Right atrium auricular region (tissue), 2 donors: Measurements from ENCODE around the gene NDE1. TPM values are rescaled to one million over a fixed set of nuclear protein-coding genes. Genes with fewer than 3 reads are reported as not detected.
"Not testable (repeated sequence)": the region's sequence is repeated elsewhere in the genome, so short reads cannot be mapped to it uniquely, and the experiment has no call there.

ENCODE experiments used
- DNase-seq: peaks from one replicate; pipeline ENCODE4 v3.0.0-alpha.2; 2019; ENCODE audit warnings: low spot score
- H3K27ac ChIP-seq, 2 donors: fragments of 200-600 bp; sonication (generic); 1 replicate in 1 of 2; 2 replicates in 1 of 2; pipeline ENCODE4 v1.5.1; 2016 to 2019
- H3K27me3 ChIP-seq, 2 donors: fragments of 200-600 bp; sonication (generic); one replicate each; pipeline versions ENCODE4 v1.5.1 to v1.6.0; 2017 to 2019
- H3K36me3 ChIP-seq: fragments of 200-600 bp; sonication (generic); one replicate; pipeline ENCODE4 v1.5.1; 2016
- H3K4me1 ChIP-seq, 2 donors: fragments of 200-600 bp; sonication (generic); one replicate each; pipeline versions ENCODE4 v1.5.1 to v1.6.0; 2017 to 2019
- H3K4me3 ChIP-seq, 2 donors: fragments of 200-600 bp; sonication (generic); 1 replicate in 1 of 2; 2 replicates in 1 of 2; pipeline ENCODE4 v1.5.1; 2017 to 2019; ENCODE audit warnings: mild to moderate bottlenecking in 1 of 2, moderate library complexity in 1 of 2
- H3K9me3 ChIP-seq, 2 donors: fragments of 200-600 bp; sonication (generic); one replicate each; pipeline ENCODE4 v1.5.1; 2019
- total RNA-seq, 2 donors: library from RNA; depleted of rRNA; stranded (reverse); fragments of >200 nt; gene quantifications; one replicate each; pipeline ENCODE4 v1.1.0, GENCODE V29; 2016
- TF ChIP-seq, protein P1 (sequence below), 2 donors: fragments of 200-600 bp; sonication (generic); IDR thresholded peaks; one replicate each; pipeline ENCODE4 v1.5.1; 2019; ENCODE audit warnings: antibody characterized with exemption in 2 of 2

The NDE1 gene
- total RNA-seq, 2 donors from 2014 or later = 12.5 to 18.6 TPM

DNA sequence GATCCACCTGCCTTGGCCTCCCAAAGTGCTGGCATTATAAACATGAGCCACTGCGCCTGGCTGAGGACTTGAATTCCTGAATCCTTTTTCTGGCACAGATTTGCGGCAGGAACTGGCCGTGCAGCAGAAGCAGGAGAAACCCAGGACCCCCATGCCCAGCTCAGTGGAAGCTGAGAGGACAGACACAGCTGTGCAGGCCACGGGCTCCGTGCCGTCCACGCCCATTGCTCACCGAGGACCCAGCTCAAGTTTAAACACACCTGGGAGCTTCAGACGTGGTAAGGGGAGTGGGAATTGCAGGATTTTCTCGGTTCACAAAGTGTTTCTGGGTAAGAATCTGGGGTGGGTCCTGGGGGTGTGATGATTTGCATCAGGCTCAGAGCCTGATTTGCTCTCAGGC, 41.0 kb downstream of the NDE1 start:
- DNase-seq = no peak
- Histone ChIP-seq H3K4me1 (no peaks in the 10 kb centered on the region), H3K27ac (no peak overlapping the region), H3K4me3 (no peak overlapping the region), H3K27me3 (no peaks in the 10 kb centered on the region), H3K36me3 (peaks cover 72% of the 10 kb centered on the region), H3K9me3 (no peaks in the 10 kb centered on the region)
- TF ChIP-seq, protein P1, sequence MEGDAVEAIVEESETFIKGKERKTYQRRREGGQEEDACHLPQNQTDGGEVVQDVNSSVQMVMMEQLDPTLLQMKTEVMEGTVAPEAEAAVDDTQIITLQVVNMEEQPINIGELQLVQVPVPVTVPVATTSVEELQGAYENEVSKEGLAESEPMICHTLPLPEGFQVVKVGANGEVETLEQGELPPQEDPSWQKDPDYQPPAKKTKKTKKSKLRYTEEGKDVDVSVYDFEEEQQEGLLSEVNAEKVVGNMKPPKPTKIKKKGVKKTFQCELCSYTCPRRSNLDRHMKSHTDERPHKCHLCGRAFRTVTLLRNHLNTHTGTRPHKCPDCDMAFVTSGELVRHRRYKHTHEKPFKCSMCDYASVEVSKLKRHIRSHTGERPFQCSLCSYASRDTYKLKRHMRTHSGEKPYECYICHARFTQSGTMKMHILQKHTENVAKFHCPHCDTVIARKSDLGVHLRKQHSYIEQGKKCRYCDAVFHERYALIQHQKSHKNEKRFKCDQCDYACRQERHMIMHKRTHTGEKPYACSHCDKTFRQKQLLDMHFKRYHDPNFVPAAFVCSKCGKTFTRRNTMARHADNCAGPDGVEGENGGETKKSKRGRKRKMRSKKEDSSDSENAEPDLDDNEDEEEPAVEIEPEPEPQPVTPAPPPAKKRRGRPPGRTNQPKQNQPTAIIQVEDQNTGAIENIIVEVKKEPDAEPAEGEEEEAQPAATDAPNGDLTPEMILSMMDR (IDR thresholded peaks at IDR 0.05) = no peak

DNA sequence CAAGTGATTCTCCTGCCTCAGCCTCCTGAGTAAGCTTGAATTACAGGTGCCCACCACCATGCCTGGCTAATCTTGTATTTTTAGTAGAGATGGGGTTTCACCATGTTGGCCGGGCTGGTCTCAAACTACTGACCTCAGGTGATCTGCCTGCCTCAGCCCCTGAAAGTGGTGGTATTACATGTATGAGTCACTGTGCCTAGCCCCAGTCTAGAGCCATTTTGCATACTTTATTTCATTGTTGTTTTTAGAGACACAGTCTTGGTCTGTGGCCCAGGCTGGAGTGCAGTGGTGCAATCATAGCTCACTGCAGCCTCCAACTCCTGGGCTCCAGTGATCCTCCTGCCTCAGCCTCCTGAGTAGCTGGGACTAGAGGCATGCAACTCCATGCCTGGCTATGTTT, 42.5 kb downstream of the NDE1 start:
- not testable (repeated sequence) for H3K4me1 ChIP-seq, H3K9me3 ChIP-seq, H3K4me3 ChIP-seq, H3K27me3 ChIP-seq, DNase-seq, H3K27ac ChIP-seq
- H3K36me3 ChIP-seq = peaks cover 82% of the 10 kb centered on the region

DNA sequence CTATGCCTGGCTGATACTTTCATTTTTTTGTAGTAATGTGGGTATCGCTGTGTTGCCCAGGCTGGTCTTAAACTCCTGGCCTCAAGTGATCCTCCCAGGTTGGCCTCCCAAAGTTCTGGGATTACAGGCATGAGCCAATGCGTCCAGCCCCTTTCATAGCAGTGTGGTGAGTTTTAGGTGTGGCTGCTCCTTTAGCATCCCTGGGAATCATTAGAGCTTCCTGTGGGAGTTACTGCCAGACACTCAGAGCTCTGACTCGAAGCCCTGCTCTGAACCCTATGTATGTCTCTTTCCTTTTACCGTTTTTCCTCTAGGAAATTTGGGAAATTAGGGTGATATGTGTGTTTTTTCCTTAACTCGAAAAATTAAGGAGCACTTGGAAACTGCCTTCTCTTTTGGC, 44.5 kb downstream of the NDE1 start:
- DNase-seq = no peak
- H3K27me3 ChIP-seq = no peaks in the 10 kb centered on the region
- H3K36me3 ChIP-seq = peaks cover 87% of the 10 kb centered on the region
- no peaks in the 10 kb centered on the region for H3K9me3 ChIP-seq
- no peak overlapping the region for H3K27ac ChIP-seq
- no peaks in the 10 kb centered on the region for H3K4me1 ChIP-seq
- H3K4me3 ChIP-seq = no peak overlapping the region
- TF ChIP-seq, protein P1 (IDR thresholded peaks at IDR 0.05) = no peak

DNA sequence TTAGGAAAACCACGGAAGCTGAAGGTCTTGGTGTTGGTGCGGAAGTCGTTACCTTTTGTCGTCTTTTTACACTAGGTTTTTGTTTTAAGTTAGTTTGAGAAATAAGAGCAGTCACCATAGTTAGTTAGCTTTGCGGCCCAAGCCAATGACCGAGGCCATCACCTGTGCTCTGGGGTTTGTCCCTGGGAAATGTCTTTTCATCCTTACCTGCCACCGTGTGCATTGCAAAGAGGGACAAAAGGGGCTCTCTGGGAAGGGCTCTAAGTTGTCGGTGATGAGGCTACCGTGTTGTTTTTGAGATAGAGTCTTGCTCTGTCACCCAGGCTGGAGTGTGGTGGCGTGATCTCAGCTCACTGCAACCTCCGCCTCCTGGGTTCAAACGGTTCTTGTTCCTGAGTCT, 49.8 kb downstream of the NDE1 start:
- Histone ChIP-seq H3K36me3 (peaks cover 56% of the 10 kb centered on the region), H3K4me1 (no peaks in the 10 kb centered on the region), H3K9me3 (no peaks in the 10 kb centered on the region), H3K27me3 (no peaks in the 10 kb centered on the region), H3K27ac (no peak overlapping the region), H3K4me3 (no peak overlapping the region)
- DNase-seq = no peak
- TF ChIP-seq, protein P1 (IDR thresholded peaks at IDR 0.05) = no peak

DNA sequence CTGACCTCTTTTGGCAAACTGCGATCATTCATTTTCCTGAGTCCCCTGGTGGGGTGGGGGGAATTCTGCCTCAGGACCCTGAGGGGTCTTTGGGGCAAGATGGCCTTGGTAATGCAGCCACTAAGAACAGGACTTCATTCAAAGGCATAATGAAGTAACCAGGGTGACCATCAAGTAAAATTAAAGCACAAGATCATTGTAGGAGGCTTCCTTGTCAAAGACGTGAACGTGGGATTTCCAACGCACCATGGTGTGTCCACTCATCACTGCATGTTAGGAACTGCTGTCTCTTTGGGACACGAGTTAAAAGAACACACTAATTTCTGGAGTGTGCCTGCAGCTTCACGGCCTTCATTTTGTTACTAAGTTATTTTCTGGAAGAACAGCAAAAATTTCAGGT, 51.3 kb downstream of the NDE1 start:
- H3K4me1 ChIP-seq = no peaks in the 10 kb centered on the region
- H3K27me3 ChIP-seq = no peaks in the 10 kb centered on the region
- TF ChIP-seq, protein P1 (IDR thresholded peaks at IDR 0.05) = no peak
- no peak overlapping the region for H3K4me3 ChIP-seq
- no peak overlapping the region for H3K27ac ChIP-seq
- DNase-seq = no peak
- H3K36me3 ChIP-seq = peaks cover 48% of the 10 kb centered on the region
- no peaks in the 10 kb centered on the region for H3K9me3 ChIP-seq

DNA sequence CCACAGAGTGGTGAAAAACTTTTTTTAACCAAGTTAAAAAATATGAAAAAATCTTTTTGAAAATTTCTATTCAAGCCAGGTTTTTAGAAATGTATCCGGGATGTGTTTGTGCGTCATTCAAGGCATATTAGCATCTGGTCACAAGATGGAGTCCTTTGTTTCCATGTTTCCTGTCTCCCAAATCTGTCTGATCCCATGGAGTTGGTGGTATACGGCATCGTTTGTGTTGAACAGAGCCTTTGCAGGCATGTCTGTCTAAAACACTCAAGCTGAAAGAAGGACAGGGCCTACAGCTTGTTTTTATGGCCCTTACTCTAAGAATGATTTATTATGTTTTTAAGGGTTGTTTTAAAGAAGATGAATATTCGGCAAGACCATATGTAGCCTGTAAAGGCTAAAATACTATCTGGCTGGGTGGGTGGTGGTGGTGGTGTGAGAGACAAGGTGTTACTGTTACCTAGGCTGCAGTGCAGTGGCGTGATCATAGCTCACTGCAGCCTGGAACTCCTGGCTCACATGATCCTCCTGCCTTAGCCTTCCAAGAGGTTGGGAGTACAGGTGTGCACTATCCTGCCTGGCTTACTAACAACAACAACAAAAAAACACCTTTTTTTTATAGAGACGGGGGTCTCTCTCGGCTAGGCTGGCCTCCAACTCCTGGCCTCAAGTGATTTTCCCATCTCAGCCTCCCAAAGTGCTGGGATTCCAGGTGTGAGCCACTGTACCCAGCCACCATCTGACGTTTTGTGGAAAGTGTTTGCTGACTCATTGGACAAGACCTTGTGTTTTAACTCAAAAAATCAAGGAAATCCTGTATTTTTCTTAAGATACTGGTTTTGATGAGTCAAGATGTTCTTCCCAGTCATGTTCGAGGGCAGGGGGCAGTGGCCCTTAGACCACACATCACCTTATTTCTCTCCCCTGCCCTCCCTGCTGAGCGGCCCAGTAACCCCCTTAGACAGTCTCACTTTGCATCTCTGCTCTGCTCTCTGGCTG, 52.2 kb downstream of the NDE1 start:
- TF ChIP-seq, protein P1 (IDR thresholded peaks at IDR 0.05) = no peak
- Histone ChIP-seq H3K9me3 (no peaks in the 10 kb centered on the region), H3K4me3 (no peak overlapping the region), H3K36me3 (peaks cover 39% of the 10 kb centered on the region), H3K4me1 (no peaks in the 10 kb centered on the region), H3K27ac (no peak overlapping the region), H3K27me3 (no peaks in the 10 kb centered on the region)
- no peak for DNase-seq
